Stimulated activated CD4-positive, alpha-beta T cell treated with anti-CD3 and anti-CD28 coated beads, TNF-alpha, amount 100 ng/mL, for 1 hour (primary cell): ENCODE results near the gene FXYD6.
"Not testable (repeated sequence)": the region's sequence is repeated elsewhere in the genome, so short reads cannot be mapped to it uniquely, and the experiment has no call there.

Experiments
- DNase-seq, 3 donors: peaks; one replicate each; pipeline ENCODE4 v3.0.0-alpha.2; 2020; ENCODE audit warnings: low read depth in 3 of 3, low spot score in 1 of 3

FXYD6 gene

GRCh38 chr11:117870103-117870952 is 6.1 kb downstream of the FXYD6 start:
- DNase-seq: no peak

DNA sequence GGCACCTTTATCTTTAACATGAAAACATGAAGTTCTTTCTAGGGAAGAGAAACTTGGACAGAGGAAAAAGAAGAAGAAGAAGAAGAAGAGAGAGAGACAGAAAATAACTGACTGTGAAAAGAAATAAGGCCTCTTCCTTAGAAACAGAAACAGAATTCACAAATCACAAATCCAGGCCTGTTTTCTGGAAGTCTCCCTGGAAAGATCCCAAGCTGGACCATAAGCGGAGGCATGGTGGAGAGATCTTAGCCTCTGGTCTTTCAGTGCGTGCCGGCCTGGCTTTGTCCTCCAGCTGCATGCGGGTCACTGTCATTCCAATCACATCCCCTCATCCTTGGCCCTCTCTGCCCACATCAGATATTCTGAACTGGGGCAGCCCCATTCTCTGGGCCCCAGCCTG is 6.9 kb downstream of the FXYD6 start:
- DNase-seq: no peak

- DNase-seq: no peak
These were observed 7.5 kb downstream of the FXYD6 start for GRCh38 chr11:117868815-117869561.

DNA sequence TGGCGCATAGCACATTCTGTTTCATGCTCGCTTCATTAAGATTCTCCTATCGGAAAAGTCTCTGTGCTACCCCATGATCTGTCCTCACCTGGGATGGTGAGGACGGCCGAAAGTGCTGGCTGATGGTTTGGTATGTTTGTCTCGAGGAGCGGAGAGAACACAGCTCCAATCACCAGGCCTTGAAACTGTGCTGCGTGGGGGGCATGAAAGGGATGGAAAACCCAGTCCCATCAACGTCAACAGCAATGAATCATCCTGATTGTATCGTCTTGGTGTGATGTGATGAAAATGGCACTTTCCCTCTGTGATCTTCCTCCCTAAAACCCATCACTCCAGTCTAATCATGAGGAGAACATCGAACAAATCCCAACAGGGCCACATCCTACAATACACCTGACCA is 8.4 kb downstream of the FXYD6 start:
- no peak for DNase-seq

DNA sequence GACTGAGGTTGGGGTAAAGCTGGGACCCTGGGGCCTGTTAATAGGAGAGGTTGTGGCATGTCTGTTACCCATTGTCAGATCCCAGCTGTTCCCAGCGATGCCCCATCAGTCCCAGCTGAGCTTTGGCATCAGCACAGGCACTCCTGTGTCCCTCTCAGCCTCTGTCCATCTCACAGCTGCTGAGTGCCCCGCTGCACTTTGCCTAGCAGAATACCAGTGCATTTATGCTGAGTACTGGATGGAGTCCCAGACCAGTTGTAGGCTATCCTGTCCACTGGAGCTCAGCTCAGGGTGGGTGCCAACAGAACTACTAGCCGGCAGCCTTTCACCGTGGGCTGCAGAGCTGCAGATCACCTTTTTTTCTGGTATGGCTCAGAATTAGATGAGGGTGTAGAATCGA is 9.9 kb downstream of the FXYD6 start:
- DNase-seq: no peak

GRCh38 chr11:117865546-117865945 is 10.9 kb downstream of the FXYD6 start:
- DNase-seq: not testable (repeated sequence)

GRCh38 chr11:117863383-117863782 is 13.1 kb downstream of the FXYD6 start:
- no peak for DNase-seq

DNA sequence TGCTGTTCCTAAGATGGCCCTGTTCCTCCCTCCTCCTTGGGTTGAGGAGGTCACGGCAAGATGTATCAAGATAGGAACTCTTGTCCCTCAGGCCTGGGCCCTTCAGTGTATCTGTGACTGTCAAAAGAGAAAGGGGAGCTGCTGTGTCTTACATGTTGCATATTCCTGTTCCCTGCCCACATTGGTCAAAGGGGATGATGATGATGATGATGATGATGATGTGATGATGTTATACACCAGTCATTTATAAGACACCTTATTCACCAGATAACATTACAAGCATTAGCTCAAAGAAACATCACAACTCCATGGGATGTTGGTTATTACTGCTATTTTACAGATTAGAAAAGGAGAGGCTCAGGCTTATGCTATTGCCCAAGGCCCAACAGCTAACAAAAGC is 13.7 kb downstream of the FXYD6 start:
- no peak for DNase-seq

GRCh38 chr11:117862019-117862725 is 14.3 kb downstream of the FXYD6 start:
- no peak for DNase-seq

GRCh38 chr11:117861151-117862018 is 15.1 kb downstream of the FXYD6 start:
- no peak for DNase-seq

DNA sequence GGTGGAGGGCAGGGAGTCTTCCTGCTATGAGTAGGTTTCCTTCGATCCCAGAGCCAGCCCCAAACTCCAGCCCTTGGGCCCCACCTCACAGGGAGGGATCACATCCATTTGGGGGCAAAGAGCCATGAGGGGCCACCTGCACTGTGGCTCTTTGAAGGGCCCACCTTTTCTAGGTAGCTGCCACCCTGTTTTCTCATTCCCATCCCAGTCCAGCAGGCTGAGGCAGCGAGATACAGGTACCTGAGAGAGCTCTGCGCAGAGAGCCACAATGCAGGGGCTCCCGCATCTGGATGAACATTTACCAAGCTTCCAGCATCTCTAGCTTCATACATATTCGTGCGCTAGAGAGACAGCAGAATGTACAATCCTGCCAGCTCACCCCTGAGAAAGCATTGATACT is 16.3 kb downstream of the FXYD6 start:
- no peak for DNase-seq

DNA sequence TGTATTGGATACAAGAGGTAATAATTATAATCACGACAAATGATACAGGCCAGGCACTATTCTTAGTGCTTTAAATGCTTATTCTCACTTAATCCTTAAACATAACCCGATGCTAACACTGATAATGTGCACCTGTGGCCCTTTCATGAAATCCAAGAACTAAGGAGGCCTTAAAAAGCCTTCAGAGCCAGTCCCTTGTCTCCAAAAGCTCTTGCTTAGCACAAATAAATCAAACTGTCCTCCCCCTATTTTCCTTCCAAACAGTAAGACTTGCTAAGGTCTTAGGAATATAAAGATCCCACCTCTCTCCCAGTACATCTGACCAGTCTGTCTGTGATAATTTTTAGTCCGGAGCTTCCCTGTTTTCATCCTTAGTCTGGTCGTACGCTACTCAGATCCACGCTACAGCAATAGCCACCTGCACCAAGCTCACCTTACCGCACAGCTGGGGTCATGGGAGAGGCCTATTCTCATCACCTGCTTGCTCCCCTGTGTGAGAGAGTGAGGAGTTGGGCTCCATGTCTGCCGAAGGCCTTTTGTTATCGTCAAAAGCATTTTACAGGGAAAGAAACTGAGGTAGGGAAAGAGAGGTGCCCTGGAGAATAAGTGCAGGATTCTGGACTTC is 16.9 kb downstream of the FXYD6 start:
- DNase-seq: no peak

DNA sequence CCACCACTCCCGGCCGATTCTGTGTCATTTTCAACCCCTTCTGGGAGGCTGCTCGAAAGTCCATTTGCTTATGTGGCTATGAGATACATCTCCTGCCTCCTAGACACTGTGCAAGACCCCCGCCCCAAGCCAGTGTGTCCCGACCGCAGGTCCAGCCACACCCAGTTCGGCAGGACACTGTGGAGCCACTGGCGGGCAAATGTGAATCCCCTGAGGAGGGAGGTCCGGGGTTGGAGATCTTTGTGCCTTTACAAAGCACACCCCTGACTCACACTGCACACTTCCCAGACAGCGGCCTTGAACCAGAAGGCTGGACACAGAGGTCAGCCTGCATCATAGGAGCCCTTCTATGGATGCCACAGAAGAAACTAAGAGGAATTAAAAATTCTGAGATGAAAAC is 17.4 kb downstream of the FXYD6 start:
- no peak for DNase-seq

GRCh38 chr11:117857734-117858414 is 18.6 kb downstream of the FXYD6 start:
- DNase-seq: no peak

DNA sequence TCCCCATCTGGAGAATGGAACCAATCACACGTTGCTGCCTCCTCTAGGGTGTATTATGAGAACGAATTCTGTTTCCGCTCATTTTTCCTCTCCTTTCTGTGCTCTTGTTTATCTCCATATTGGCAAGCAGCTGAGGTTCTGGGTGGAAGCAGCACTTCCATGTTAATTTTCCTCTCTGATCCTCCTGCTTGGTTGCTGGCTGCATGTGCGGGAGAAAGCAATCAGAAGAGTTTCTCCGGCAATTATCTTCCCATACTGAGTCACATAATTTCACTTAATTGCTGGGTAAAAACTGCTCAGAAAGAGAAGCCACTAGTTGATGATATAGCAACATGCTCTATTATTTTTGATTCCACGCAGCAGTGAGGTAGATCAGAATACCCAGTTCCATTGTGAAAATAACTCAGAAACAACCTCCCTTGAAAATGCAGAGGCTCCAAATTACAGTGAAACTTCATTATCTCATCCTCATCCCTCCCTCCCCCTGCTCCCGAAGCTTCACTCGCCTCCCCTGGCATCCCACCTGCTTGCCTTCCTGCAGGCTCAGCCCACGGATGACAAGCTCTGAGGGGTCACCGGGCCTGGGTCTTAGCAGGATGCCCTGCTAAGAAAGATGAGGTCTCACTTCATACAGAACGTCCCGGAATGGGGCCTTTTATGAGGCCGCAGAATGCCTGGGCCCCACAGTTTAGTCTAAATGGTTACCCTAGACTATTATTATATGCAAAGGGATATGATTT is 20.4 kb downstream of the FXYD6 start:
- DNase-seq: no peak

GRCh38 chr11:117855186-117855845 is 21.1 kb downstream of the FXYD6 start:
- DNase-seq: no peak

- no peak for DNase-seq
These were observed 24.1 kb downstream of the FXYD6 start for GRCh38 chr11:117852309-117852708.

- no peak for DNase-seq
These were observed 24.6 kb downstream of the FXYD6 start for GRCh38 chr11:117851852-117852251.

DNA sequence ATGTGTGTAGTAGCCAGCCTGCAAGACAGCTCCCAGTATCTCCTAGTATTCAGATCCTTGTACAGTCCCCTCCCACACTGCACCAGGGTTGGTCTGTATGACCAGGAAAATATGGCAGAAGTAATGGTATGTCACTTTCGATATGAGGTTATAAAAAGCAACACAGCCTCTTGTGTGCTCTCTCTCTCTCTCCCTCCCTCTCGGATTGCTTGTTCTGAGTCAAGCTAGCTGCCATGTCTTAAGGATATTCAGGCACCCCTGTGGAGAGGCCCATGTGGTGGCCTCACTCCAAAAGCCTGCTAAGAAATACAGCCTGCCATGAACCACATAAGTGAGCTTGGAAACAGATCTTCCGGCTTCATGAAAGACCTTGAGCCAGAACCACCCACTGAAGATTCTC is 25.4 kb downstream of the FXYD6 start:
- no peak for DNase-seq
